Activated CD4-positive, CD25-positive, alpha-beta regulatory T cell (primary cell): Measurements from ENCODE around the gene CA10.

Experiments used
- DNase-seq, 4 experiments: peaks; one replicate each; lab custom pipeline; 2025; lab: John Stamatoyannopoulos, UW

CA10 gene

GRCh38 chr17:51590071-51590656 is 568.4 kb downstream of the CA10 start:
- DNase-seq: no peak

GRCh38 chr17:51588063-51588462 is 570.5 kb downstream of the CA10 start:
- no peak for DNase-seq

- DNase-seq: no peak
These were observed 571.0 kb downstream of the CA10 start for GRCh38 chr17:51587516-51587915.

DNA sequence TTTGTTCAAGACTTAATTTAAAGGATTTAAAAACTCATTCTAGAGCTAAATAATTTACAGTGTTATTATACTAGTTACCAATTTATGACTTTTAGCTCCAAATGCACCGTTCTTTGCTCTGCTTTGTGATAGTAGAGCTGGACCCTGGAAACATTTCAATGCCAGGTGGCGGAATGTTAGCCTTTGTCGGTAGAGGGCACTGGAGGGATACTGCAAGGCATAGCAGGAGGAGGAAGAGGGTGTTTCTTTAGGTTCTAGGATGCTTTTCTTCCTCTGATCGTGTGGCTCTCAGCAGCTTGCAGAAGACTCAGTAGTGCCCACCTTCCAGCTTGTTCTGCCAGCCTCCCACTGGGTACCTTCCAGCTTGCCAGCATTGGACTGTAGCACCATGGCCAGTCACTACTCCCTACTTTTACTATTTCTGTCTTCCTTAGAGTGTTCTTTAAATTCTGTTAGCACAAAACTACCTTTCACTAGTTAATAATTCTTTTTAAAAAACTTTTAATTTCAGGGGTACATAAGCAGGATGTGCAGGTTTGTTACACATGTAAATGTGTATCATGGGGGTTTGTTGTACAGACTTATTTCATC is 572.9 kb downstream of the CA10 start:
- no peak for DNase-seq

- DNase-seq: no peak
These were observed 577.6 kb downstream of the CA10 start for GRCh38 chr17:51580869-51581268.
